H1 (cell line): ENCODE data around the gene PRR12. TPM values are rescaled to one million over a fixed set of nuclear protein-coding genes. Genes with fewer than 3 reads are reported as not detected.

Experiments
- CTCF ChIA-PET: fragments of 300-600 bp; sonication (Branson Sonifier 250); formaldehyde crosslinking; loops from one replicate; lab custom pipeline; 2021; ENCODE audit not compliant: partially characterized antibody; lab: Charles Lee
- POLR2A ChIA-PET: fragments of 300-600 bp; sonication (Branson Sonifier 250); formaldehyde crosslinking; loops from one replicate; lab custom pipeline; 2021; ENCODE audit warnings: inconsistent platforms; ENCODE audit not compliant: partially characterized antibody; lab: Charles Lee
- DNase-seq, 2 experiments: peaks; one replicate each; pipeline versions ENCODE4 v3.0.0 to v3.0.0-alpha.2; 2010 to 2022; ENCODE audit warnings: low spot score in 2 of 2, low read depth in 1 of 2, mixed read lengths in 1 of 2
- FAIRE-seq: peaks from 2 replicates; lab custom pipeline; 2011; peaks lifted over from hg19 to GRCh38; lab: Jason Lieb, UNC
- H2AFZ ChIP-seq: 2 replicates; pipeline ENCODE4 v1.8.1; 2012; ENCODE audit warnings: low read length, inconsistent platforms
- H2AK5ac ChIP-seq: 2 replicates; pipeline ENCODE4 v1.6.1; 2013; ENCODE audit warnings: low read depth, low read length
- H2BK120ac ChIP-seq: replicated peaks from 2 replicates; pipeline ENCODE3; 2013; ENCODE audit warnings: low read depth, low read length, inconsistent platforms
- H2BK12ac ChIP-seq: 2 replicates; pipeline ENCODE4 v1.6.1; 2013; ENCODE audit warnings: low read depth, low read length
- H2BK15ac ChIP-seq: 2 replicates; pipeline ENCODE4 v1.6.1; 2013; ENCODE audit warnings: low read length
- H2BK20ac ChIP-seq: 2 replicates; pipeline ENCODE4 v1.6.1; 2013; ENCODE audit warnings: low read length
- H2BK5ac ChIP-seq: 2 replicates; pipeline ENCODE4 v1.6.1; 2013; ENCODE audit warnings: low read depth, low read length
- H3K14ac ChIP-seq: 2 replicates; pipeline ENCODE4 v1.6.1; 2013; ENCODE audit warnings: inconsistent platforms; ENCODE audit not compliant: insufficient read length
- H3K18ac ChIP-seq: 2 replicates; pipeline ENCODE4 v1.6.1; 2013; ENCODE audit warnings: low read length; ENCODE audit errors: extremely low read depth
- H3K23ac ChIP-seq: 2 replicates; pipeline ENCODE4 v1.6.1; 2013; ENCODE audit warnings: inconsistent platforms; ENCODE audit not compliant: insufficient read length
- H3K23me2 ChIP-seq: 2 replicates; pipeline ENCODE4 v1.6.1; 2013; ENCODE audit warnings: low read depth, low read length
- H3K27ac ChIP-seq: 2 replicates; pipeline ENCODE4 v1.6.1; 2011; ENCODE audit warnings: low read depth, low read length, inconsistent platforms
- H3K27me3 ChIP-seq, 4 experiments: replicated peaks in 1 of 4; 1 replicate in 1 of 4; 2 replicates in 3 of 4; pipeline versions ENCODE4 v1.6.1 to v1.8.1; 2011 to 2013; ENCODE audit warnings: low read length in 3 of 4, mild to moderate bottlenecking in 3 of 4, inconsistent platforms in 2 of 4, mixed read lengths in 2 of 4, moderate library complexity in 1 of 4; ENCODE audit not compliant: control insufficient read depth in 3 of 4, insufficient read depth in 3 of 4; ENCODE audit errors: extremely low read depth in 1 of 4
- H3K36me3 ChIP-seq, 4 experiments: 2 replicates each; pipeline versions ENCODE4 v1.6.1 to v1.8.1; 2011 to 2013; ENCODE audit warnings: mild to moderate bottlenecking in 4 of 4, low read length in 3 of 4, moderate library complexity in 2 of 4, control low read depth in 1 of 4, inconsistent platforms in 1 of 4; ENCODE audit not compliant: insufficient read depth in 4 of 4, control insufficient read depth in 2 of 4
- H3K4ac ChIP-seq: replicated peaks from 2 replicates; pipeline ENCODE3; 2013; ENCODE audit warnings: low read length, low read depth, mixed read lengths, inconsistent platforms; ENCODE audit not compliant: insufficient read length
- H3K4me1 ChIP-seq, 4 experiments: replicated peaks in 1 of 4; 1 replicate in 1 of 4; 2 replicates in 3 of 4; pipeline versions ENCODE4 v1.6.1 to v1.8.1; 2011 to 2013; ENCODE audit warnings: low read length in 3 of 4, inconsistent platforms in 2 of 4, mixed read lengths in 1 of 4; ENCODE audit not compliant: insufficient read depth in 4 of 4, control insufficient read depth in 3 of 4
- H3K4me2 ChIP-seq, 2 experiments: 2 replicates each; pipeline versions ENCODE4 v1.6.1 to v1.8.1; 2011 to 2013; ENCODE audit warnings: low read depth in 2 of 2, low read length in 2 of 2, control low read depth in 1 of 2, inconsistent platforms in 1 of 2, mild to moderate bottlenecking in 1 of 2; ENCODE audit not compliant: insufficient read depth in 1 of 2
- H3K4me3 ChIP-seq, 4 experiments: fragments of 200-600, 300-600 bp in 1 of 4; sonication (generic), shearing (Covaris generic), sonication (Bioruptor Twin) in 1 of 4; 2 replicates each; pipeline versions ENCODE4 v1.5.1 to v1.8.1; 2011 to 2016; ENCODE audit warnings: low read length in 4 of 4, low read depth in 3 of 4, control low read depth in 2 of 4, inconsistent platforms in 2 of 4, mild to moderate bottlenecking in 2 of 4, mixed read lengths in 1 of 4, moderate library complexity in 1 of 4; ENCODE audit not compliant: insufficient read depth in 2 of 4; ENCODE audit errors: extremely low read depth in 1 of 4
- H3K56ac ChIP-seq: replicated peaks from 2 replicates; pipeline ENCODE3; 2013; ENCODE audit warnings: low read depth, mild to moderate bottlenecking, mixed read lengths, low read length, inconsistent platforms; ENCODE audit not compliant: insufficient read length
- H3K79me1 ChIP-seq: 2 replicates; pipeline ENCODE4 v1.6.1; 2013; ENCODE audit warnings: low read depth, low read length, control low read depth
- H3K79me2 ChIP-seq, 2 experiments: 2 replicates each; pipeline versions ENCODE4 v1.6.1 to v1.8.1; 2012 to 2013; ENCODE audit warnings: low read length in 2 of 2, mild to moderate bottlenecking in 2 of 2, inconsistent platforms in 1 of 2; ENCODE audit not compliant: insufficient read depth in 2 of 2, control insufficient read depth in 1 of 2
- H3K9ac ChIP-seq, 4 experiments: replicated peaks in 1 of 4; 1 replicate in 1 of 4; 2 replicates in 3 of 4; pipeline versions ENCODE4 v1.6.1 to v1.8.1; 2011 to 2013; ENCODE audit warnings: low read depth in 3 of 4, low read length in 3 of 4, control low read depth in 2 of 4, mild to moderate bottlenecking in 2 of 4, moderate library complexity in 2 of 4, inconsistent platforms in 1 of 4; ENCODE audit errors: extremely low read depth in 1 of 4
- H3K9me3 ChIP-seq, 2 experiments: 2 replicates each; pipeline versions ENCODE4 v1.6.1 to v1.8.1; 2012 to 2013; ENCODE audit warnings: mild to moderate bottlenecking in 2 of 2, moderate library complexity in 2 of 2, control low read depth in 1 of 2, inconsistent platforms in 1 of 2, low read depth in 1 of 2, low read length in 1 of 2, mixed read lengths in 1 of 2; ENCODE audit not compliant: insufficient read depth in 2 of 2
- H4K20me1 ChIP-seq, 2 experiments: replicated peaks in 1 of 2; 2 replicates each; pipeline versions ENCODE3 to v1.8.1; 2011 to 2013; ENCODE audit warnings: inconsistent platforms in 2 of 2, low read length in 2 of 2, mild to moderate bottlenecking in 1 of 2; ENCODE audit not compliant: insufficient read depth in 2 of 2, control insufficient read depth in 1 of 2
- H4K5ac ChIP-seq: 2 replicates; pipeline ENCODE4 v1.6.1; 2013; ENCODE audit warnings: low read length, low read depth, mixed read lengths, inconsistent platforms; ENCODE audit not compliant: insufficient read length
- H4K8ac ChIP-seq: 2 replicates; pipeline ENCODE4 v1.8.0; 2013; ENCODE audit warnings: mild to moderate bottlenecking, moderate library complexity, low read length, inconsistent platforms; ENCODE audit not compliant: insufficient read depth; ENCODE audit errors: extremely low read depth
- H4K91ac ChIP-seq: replicated peaks from 2 replicates; pipeline ENCODE3; 2013; ENCODE audit warnings: low read length, mixed read lengths, inconsistent platforms; ENCODE audit not compliant: insufficient read length
- E2F6 ChIP-seq: IDR thresholded peaks from 2 replicates; pipeline ENCODE4 v1.6.1; 2012; ENCODE audit warnings: inconsistent platforms
- HDAC6 ChIP-seq: IDR thresholded peaks from one replicate; pipeline ENCODE4 v1.7.1; 2012; ENCODE audit warnings: low read depth, mild to moderate bottlenecking, inconsistent platforms, low read length, moderate library complexity
- RFX5 ChIP-seq: IDR thresholded peaks from 2 replicates; pipeline ENCODE4 v1.6.1; 2011; ENCODE audit warnings: low read depth, low read length, improper control_type of control experiment, borderline replicate concordance
- SIN3A ChIP-seq, 2 experiments: IDR thresholded peaks in 1 of 2; conservative IDR thresholded peaks in 1 of 2; 2 replicates each; pipeline ENCODE4 v1.6.1; 2011 to 2012; ENCODE audit warnings: low read length in 2 of 2, improper control_type of control experiment in 1 of 2, low read depth in 1 of 2, mild to moderate bottlenecking in 1 of 2
- SP1 ChIP-seq: IDR thresholded peaks from 2 replicates; pipeline ENCODE4 v1.6.1; 2011; ENCODE audit warnings: low read depth, low read length
- TAF1 ChIP-seq: IDR thresholded peaks from 2 replicates; pipeline ENCODE4 v1.6.1; 2011; ENCODE audit warnings: mild to moderate bottlenecking, low read depth, low read length
- WGBS, 2 experiments: shearing (Covaris generic) in 1 of 2; methylation state at CpG; one replicate each; pipeline versions ENCODE4 v1.1.6 to v1.1.7; 2013 to 2015; ENCODE audit warnings: low lambda C conversion rate in 2 of 2, mixed read lengths in 2 of 2, inconsistent platforms in 1 of 2, low coverage in 1 of 2, missing lambda C conversion rate in 1 of 2; ENCODE audit not compliant: insufficient replicate concordance in 2 of 2, insufficient coverage in 1 of 2, insufficient read length in 1 of 2; ENCODE audit errors: extremely low coverage in 1 of 2, missing lambda C conversion rate in 1 of 2; 5-methylcytosine and 5-hydroxymethylcytosine counted together
- polyA plus RNA-seq, 7 experiments: library from polyadenylated mRNA; depleted of rRNA in 3 of 7; stranded (reverse) in 5 of 7; unstranded in 2 of 7; fragments of >200 nt in 5 of 7; fragments of 200-250 nt in 2 of 7; gene quantifications; 1 replicate in 5 of 7; 2 replicates in 1 of 7; 4 replicates in 1 of 7; pipeline versions ENCODE4 v1.2.1 to v1.2.3, GENCODE V29; 2011 to 2013; ENCODE audit warnings: missing spikeins in 2 of 7, mixed read lengths in 2 of 7
- total RNA-seq: library from RNA; stranded (reverse); fragmentation: NEBNext Ultra II Directional; extraction: Animal tissue kit (Norgen Biotek cat#: 25700); gene quantifications from 2 replicates; pipeline ENCODE4 v1.2.1, GENCODE V29; 2021
- TF ChIP-seq, protein P1 (sequence below): IDR thresholded peaks from 2 replicates; pipeline ENCODE4 v1.6.1; 2012; ENCODE audit warnings: inconsistent platforms

The PRR12 gene
- total and polyA plus RNA-seq, 2 of the 8 experiments (the other 6 are each of a cell fraction or from before 2014, with no cell fraction given) = 2.5 to 59.4 TPM

DNA sequence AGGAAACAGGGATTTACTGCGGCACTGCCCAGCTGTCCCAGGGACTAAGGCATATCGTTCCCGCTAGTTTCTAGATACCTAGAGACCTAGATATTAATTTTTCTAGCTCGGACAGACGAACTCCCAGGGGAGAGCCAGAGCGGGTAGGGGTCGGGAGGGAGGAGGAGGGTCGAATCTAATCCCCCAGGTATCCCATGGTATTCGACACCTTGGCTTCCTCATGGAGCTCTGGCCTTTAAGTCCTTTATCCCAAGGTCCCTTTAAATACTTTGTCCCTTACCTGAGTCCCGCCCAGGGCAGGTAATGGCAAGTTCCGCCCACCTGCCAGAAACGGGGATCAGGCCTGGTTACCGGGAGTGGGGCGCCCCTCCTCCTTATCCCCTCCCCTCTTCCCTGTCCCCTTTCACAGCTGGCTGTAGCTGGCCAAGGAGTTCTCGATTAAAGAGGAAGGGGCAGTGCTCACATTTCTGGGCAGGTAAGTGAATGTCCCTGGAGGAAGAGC lies 9.9 kb upstream of the PRR12 start, which contains the start of gene PRRG2:
TSS of gene PRRG2 (plus strand) at position 310 of the 502 bp plus-strand sequence. CDS start 1,904 bp downstream, outside the sequence.
- H3K79me1 ChIP-seq = peaks cover 2% of the 10 kb centered on the region; the same call in 1 of the 2 replicates
- H4K91ac ChIP-seq = peak within 1 kb of the TSS; percentile 36
- 0 out of 2 replicates have a peak within 1 kb of the TSS, but pooled peaks have one; percentile 34 for H2AK5ac ChIP-seq
- H3K4me2 ChIP-seq = peak within 1 kb of the TSS; percentile 75 to 90
- peak within 1 kb of the TSS; percentile 75; the same call in 1 of the 2 replicates for H3K18ac ChIP-seq
- no peak within 1 kb of the TSS for H3K23ac ChIP-seq
- H2BK15ac ChIP-seq = peak within 1 kb of the TSS; percentile 88; the same call in 1 of the 2 replicates
- H3K4me3 ChIP-seq = peak within 1 kb of the TSS; percentile 87 to 99 (median 92)
- H4K8ac ChIP-seq = peak within 1 kb of the TSS; percentile 72
- peak in 1 of 2 experiments; percentile 72 for DNase-seq
- H4K5ac ChIP-seq = no peak within 1 kb of the TSS
- H3K27ac ChIP-seq = peak within 1 kb of the TSS; percentile 51; the same call in 1 of the 2 replicates
- WGBS, 2 experiments = 32% methylated on average over 13 of the region's 15 CpGs; no CpG with 5 or more reads in 1 of the 2 experiments
- peaks cover 0 to 1% of the 10 kb centered on the region in 2 experiments for H4K20me1 ChIP-seq
- H3K14ac ChIP-seq = no peak within 1 kb of the TSS
- peaks cover 5 to 31% of the 10 kb centered on the region in 2 experiments for H3K79me2 ChIP-seq
- H3K4ac ChIP-seq = peak within 1 kb of the TSS; percentile 50
- peak within 1 kb of the TSS; percentile 55 to 90 (median 83) for H3K9ac ChIP-seq
- peaks cover 4% of the 10 kb centered on the region for H3K23me2 ChIP-seq
- no peak within 1 kb of the TSS for H2BK20ac ChIP-seq
- POLR2A ChIA-PET = interaction anchor here (0.6 to 5.4 kb wide), 36 partner anchors 9 to 289 kb away, joined by 3 to 45 read pairs (median 6); partner anchors contain the start of genes BCL2L12, IRF3, PRMT1 and PRR12
- no peak within 1 kb of the TSS for H2BK120ac ChIP-seq
- TF ChIP-seq, protein P1, sequence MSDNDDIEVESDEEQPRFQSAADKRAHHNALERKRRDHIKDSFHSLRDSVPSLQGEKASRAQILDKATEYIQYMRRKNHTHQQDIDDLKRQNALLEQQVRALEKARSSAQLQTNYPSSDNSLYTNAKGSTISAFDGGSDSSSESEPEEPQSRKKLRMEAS = 0 out of 2 replicates have a peak, but pooled peaks have one; percentile 22
- TF ChIP-seq E2F6 (no peak), HDAC6 (no peak), TAF1 (peak; percentile 21; the same call in 1 of the 2 replicates), SP1 (peak; percentile 25; the same call in 1 of the 2 replicates), RFX5 (no peak), SIN3A (conservative IDR thresholded peaks at IDR 0.05 in 1 of 2, IDR thresholded peaks at IDR 0.05 in 1 of 2; ENCODE audit: low read depth in 1 of 2, low read length in 2 of 2) (0 out of 4 replicates have a peak, but pooled peaks of 1 of the 2 experiments have one; percentile 29)
- TF ChIP-seq, all 59 proteins: peak for 4
- H3K36me3 ChIP-seq = no peaks in the 10 kb centered on the region
- peak within 1 kb of the TSS; percentile 63; the same call in 1 of the 2 replicates for H2AFZ ChIP-seq
- H3K4me1 ChIP-seq = peaks cover 3 to 19% (median 8%) of the 10 kb centered on the region in 4 experiments
- no peaks in the 10 kb centered on the region for H3K9me3 ChIP-seq
- H2BK12ac ChIP-seq = no peak within 1 kb of the TSS
- 0 out of 2 replicates have a peak within 1 kb of the TSS, but pooled peaks have one; percentile 86 for H2BK5ac ChIP-seq
- no peaks in the 10 kb centered on the region for H3K27me3 ChIP-seq
- no peak within 1 kb of the TSS for H3K56ac ChIP-seq
- CTCF ChIA-PET = interaction anchor here (0.6 to 6.4 kb wide), 7 partner anchors 11 to 74 kb away, joined by 3 to 55 read pairs (median 3); no protein-coding TSS in a partner anchor
- FAIRE-seq = no peak
